G401.6 (cell line): Measurements from ENCODE around the gene CNKSR3.

ENCODE experiments used
- FAIRE-seq: peaks from 2 replicates; lab custom pipeline; 2012; peaks lifted over from hg19 to GRCh38; lab: Jason Lieb, UNC

Gene CNKSR3

GRCh38 chr6:154478701-154479060, 31.8 kb downstream of the CNKSR3 start:
- FAIRE-seq = no peak

DNA sequence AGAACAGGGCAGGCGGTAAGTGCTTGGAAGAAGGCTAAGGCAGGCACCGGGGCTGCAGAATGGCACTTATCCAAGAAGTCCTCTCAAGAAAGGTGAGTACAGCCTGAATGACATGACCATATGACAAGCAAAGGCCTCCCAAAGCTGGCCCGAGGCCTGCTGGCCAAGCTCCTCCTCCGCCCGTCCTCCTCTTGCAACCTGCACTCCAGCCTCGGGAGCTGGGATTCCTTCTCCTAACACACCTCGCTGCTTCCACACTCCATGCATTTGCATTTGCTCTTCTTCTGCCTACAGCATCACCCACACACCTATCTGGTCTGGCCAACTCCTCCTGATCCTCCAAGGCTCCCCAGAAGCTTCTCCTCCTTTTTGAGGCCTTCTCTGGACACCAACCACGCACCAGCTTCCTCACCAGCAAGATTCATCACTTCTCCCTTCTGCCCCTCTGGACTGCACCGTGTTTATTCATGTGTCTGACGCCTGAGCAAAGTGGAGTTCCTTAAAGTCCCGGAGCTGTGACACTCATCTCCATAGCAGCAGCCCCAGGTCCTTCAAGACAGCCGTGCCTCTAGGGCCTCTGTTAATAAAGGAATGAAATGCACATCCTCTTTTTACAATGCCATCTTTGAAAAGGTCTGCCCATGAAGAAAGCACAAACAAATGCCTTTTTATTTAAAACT, 32.3 kb downstream of the CNKSR3 start:
- FAIRE-seq = no peak

DNA sequence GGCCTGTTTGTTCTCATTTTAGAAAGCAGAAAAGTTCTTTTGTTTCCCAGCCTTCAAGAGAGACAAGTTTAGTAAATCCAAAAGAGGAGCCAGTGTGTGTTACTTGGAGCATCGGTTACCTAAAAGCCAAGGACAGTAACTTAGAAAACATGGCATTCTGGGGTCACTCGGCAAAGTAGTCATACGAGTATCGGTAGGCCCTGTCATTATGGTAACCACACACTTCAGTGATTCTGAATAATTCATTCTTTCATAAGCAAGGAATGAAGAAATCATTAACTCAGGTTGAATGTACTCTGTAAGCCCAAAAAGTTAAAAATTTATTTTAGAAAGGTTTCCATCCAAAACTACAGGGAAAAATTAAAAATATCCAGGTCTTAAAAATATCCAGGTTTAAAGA, 34.0 kb downstream of the CNKSR3 start:
- no peak for FAIRE-seq

GRCh38 chr6:154474648-154475428, 35.6 kb downstream of the CNKSR3 start:
- FAIRE-seq = no peak

- no peak for FAIRE-seq
Measured at GRCh38 chr6:154473324-154473723, 37.2 kb downstream of the CNKSR3 start.

GRCh38 chr6:154471609-154472362, 38.7 kb downstream of the CNKSR3 start:
- FAIRE-seq = no peak

GRCh38 chr6:154469306-154469935, 41.1 kb downstream of the CNKSR3 start:
- FAIRE-seq = no peak

- no peak for FAIRE-seq
Measured at GRCh38 chr6:154468760-154469159, 41.7 kb downstream of the CNKSR3 start.

GRCh38 chr6:154466971-154467679, 43.4 kb downstream of the CNKSR3 start:
- no peak for FAIRE-seq

DNA sequence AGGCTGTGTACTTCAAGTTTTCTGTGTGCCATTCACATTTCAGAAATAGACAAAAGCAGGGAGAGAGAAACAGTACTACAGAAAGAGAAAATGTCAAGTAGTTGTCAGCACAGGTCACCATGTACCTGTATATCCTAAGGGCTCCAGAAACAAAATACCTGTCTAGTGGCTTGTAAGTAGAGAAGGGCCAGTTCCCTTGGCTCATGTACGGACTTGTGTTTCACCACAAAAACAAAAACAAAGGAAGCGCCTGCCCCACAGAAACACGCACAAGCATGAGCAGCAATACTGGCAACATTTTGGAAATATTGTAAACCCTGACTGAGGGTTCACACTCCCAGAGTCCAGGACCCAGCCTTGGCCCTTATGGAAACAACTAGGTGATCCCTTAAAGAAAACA, 44.3 kb downstream of the CNKSR3 start:
- FAIRE-seq = no peak

DNA sequence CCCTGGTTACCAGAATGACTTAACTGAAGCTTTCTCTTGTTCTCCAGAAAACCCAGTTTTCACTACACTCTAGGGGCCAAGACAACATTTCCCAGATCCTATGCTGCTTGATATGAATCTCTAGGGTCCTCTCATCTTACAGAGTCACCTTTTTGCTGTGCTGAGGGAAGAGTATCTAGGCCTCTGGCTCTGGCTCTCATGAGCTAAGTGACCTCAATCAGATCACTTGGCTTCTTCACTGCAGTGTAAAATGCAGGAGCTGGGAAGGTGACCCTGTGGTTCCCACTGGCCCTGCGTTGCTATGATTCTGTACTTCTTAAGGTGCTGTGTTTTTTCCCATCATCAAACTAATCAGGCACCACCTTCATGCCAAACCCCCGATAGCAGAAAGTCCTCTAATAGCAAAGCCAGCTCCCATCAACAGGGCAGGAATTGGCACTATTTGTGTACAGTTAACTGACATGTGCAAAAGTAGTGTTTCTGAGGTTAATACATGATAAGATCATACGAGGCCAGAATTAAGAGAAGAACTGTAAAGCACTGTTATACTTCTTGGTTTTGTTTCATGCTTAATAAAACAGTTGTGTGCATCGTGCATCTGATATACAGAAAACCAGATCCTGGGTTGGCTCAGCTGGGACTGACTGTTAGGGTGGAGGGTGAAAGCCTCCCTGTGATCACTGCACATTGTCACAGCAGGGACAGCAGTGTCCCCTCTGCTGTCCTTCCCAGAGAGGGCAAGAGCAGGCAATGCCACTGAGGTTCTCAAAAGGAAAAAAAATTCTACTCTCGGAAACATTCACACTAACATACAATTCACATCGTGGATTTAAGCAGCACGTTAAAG, 46.7 kb downstream of the CNKSR3 start:
- FAIRE-seq = no peak

- no peak for FAIRE-seq
Measured at GRCh38 chr6:154462425-154462824, 48.1 kb downstream of the CNKSR3 start.

DNA sequence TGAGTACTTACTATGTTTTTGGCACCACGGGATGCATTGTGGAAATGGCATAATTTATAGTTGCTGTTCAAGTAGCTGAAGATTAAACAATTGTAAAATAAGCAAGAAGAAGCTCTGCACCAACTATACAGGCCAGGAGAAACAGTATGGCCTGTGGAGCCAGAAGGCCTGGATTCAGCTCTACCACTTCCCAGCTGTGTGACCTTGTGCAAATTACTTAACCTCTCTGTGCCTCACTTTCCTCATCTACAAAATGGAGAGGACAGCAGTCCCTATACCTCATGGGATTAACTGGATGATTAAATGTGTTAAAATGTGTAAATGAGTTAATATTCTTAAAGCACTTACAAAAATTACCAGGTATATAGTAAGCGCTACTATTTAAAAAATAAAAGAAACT, 49.1 kb downstream of the CNKSR3 start:
- no peak for FAIRE-seq

DNA sequence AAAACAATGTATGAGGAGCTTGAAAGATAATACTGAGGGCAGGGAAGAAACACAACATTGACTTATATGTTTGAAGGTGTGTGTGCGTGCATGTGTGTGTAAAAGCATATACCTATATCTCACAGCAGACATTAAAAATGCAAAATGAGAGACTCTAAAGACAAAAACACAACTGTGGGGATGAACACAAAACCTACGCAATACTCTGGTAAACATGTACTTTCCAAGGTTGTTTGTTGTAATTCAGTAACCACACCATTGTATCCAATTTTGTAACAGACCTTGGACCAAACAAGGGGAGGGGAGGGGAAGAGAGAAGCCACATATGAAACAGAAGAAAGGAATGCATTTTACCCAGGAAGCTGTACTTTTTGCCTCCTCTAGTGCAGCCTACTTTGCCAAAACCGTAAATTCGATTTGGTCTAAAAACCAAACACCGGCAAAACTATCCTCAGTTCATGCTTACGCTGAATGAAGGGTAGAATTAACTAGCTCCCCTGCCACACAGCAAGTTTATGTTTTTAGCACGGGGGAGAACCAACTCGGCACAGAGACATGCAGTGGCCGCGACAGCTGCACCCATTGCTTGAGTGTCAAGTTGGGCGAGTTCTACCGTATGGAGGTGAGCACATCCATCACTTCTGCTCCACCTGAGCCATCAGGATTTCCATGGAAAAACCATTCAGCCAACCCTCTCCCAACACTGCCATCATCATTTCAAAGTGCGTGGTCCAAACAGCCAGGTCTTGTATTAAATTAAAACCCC, 50.0 kb downstream of the CNKSR3 start:
- no peak for FAIRE-seq

DNA sequence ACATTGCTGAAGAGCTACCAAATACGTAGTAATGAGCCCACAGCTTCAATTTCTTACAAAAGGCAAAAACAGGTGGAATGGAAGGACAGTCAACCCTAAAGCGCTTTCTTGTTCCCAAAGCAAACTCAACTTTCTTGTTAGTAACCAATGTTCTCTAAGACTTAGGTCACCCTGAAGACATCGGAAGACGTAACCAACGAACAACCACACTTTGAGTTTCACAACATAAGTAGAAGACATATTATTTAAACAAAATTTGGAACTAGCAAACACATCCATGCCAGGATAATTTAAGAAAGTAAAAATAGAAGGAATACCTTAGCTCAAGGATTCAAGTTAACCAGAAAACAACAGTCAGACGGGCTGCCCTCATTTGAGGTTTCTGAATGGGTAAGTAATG, 51.0 kb downstream of the CNKSR3 start:
- no peak for FAIRE-seq

GRCh38 chr6:154458565-154459470, 51.7 kb downstream of the CNKSR3 start:
- FAIRE-seq = no peak

GRCh38 chr6:154457881-154458284, 52.6 kb downstream of the CNKSR3 start:
- FAIRE-seq = no peak

DNA sequence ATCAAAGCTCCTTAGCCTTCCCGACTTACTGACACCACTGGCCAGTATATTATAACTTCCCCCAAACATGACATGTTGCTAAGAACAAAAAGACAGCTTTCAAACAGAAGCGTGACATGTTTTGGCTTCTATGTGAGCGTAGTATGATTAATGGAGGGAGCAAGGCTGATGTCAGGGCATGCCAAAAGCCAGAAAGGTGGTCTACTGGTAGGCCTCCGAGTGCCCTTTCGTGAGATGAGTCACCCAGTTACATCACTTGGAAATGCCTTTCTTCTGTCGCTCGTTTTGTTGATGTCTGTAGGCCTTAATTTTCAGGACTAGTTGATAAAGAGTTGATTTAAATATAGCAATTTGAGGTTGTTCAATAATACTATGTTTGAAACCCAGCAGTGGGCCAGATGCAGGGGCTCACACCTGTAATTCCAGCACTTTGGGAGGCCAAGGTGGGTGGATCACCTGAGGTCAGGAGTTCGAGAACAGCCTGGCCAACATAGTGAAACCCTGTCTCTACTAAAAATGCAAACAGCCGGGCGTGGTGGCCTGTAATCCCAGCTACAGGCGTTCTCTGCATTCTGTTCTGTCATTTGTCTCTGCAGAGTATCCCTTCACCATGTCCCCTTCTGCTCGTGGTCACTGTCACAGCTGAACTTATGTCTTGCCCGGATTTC, 53.3 kb downstream of the CNKSR3 start:
- no peak for FAIRE-seq

GRCh38 chr6:154453329-154453728, 57.2 kb downstream of the CNKSR3 start:
- no peak for FAIRE-seq
